Fibroblast of pulmonary artery (primary cell): ENCODE data around the gene TEN1.

ENCODE experiments used
- DNase-seq: peaks from one replicate; pipeline ENCODE4 v3.0.0-alpha.2; 2010; ENCODE audit warnings: low read depth
- H3K4me3 ChIP-seq: replicated peaks from 2 replicates; pipeline ENCODE4 v1.5.1; 2011; ENCODE audit warnings: low read depth, mild to moderate bottlenecking, control low read depth, low read length, moderate library complexity
- CTCF ChIP-seq: IDR thresholded peaks from 2 replicates; pipeline ENCODE4 v1.5.1; 2011; ENCODE audit warnings: mild to moderate bottlenecking, control low read depth, low read length, inconsistent platforms; ENCODE audit errors: missing control alignments

Gene TEN1

GRCh38 chr17:76018801-76019200 lies 39.8 kb downstream of the TEN1 start:
- DNase-seq, result no peak
- no peak overlapping the region for H3K4me3 ChIP-seq
- no peak for TF ChIP-seq CTCF

- DNase-seq, result no peak
- no peak for TF ChIP-seq CTCF
- H3K4me3 ChIP-seq, result no peak overlapping the region
Measured at GRCh38 chr17:76019833-76020467, 40.9 kb downstream of the TEN1 start.

- no peak overlapping the region for H3K4me3 ChIP-seq
- no peak for DNase-seq
- TF ChIP-seq CTCF, result no peak
Measured at GRCh38 chr17:76022285-76022684, 43.2 kb downstream of the TEN1 start.

- H3K4me3 ChIP-seq, result no peak overlapping the region
- no peak for TF ChIP-seq CTCF
- DNase-seq, result no peak
Measured at GRCh38 chr17:76022973-76023899, 44.2 kb downstream of the TEN1 start.

- no peak for DNase-seq
- no peak for TF ChIP-seq CTCF
- H3K4me3 ChIP-seq, result no peak overlapping the region
Measured at GRCh38 chr17:76023900-76024237, 44.8 kb downstream of the TEN1 start.

- no peak for DNase-seq
- H3K4me3 ChIP-seq, result no peak overlapping the region
- no peak for TF ChIP-seq CTCF
Measured at GRCh38 chr17:76024353-76024752, 45.3 kb downstream of the TEN1 start.
